RWPE2 (cell line): ENCODE measurements around the gene AP3B1.
"Not testable (repeated sequence)": the region's sequence is repeated elsewhere in the genome, so short reads cannot be mapped to it uniquely, and the experiment has no call there.

Experiments
- ATAC-seq: fragments of 200-7000 bp; cut with Tn5 transposase; 3 replicates; pipeline ENCODE4 v1.9.1; 2021; ENCODE audit warnings: low read depth
- DNase-seq: peaks from one replicate; pipeline ENCODE4 v3.0.0-alpha.2; 2020; ENCODE audit warnings: low spot score
- H3K27ac ChIP-seq: fragments of 450-650 bp; 2 replicates; pipeline ENCODE4 v1.5.1; 2017; ENCODE audit warnings: mild to moderate bottlenecking; ENCODE audit not compliant: poor library complexity, severe bottlenecking
- H3K27me3 ChIP-seq: fragments of 250-450 bp; sonication (Bioruptor Pico); 2 replicates; pipeline ENCODE4 v1.5.1; 2021; ENCODE audit warnings: mild to moderate bottlenecking, moderate library complexity; ENCODE audit not compliant: insufficient read depth, poor library complexity, severe bottlenecking
- H3K36me3 ChIP-seq: fragments of 250-450 bp; sonication (Bioruptor Pico); 2 replicates; pipeline ENCODE4 v1.5.1; 2020; ENCODE audit warnings: low read depth, mild to moderate bottlenecking, moderate library complexity
- H3K4me1 ChIP-seq: fragments of 250-450 bp; sonication (Bioruptor Pico); 2 replicates; pipeline ENCODE4 v1.5.1; 2021; ENCODE audit warnings: mild to moderate bottlenecking, moderate library complexity; ENCODE audit not compliant: insufficient read depth, poor library complexity, severe bottlenecking
- H3K4me3 ChIP-seq: fragments of 250-450 bp; sonication (Bioruptor Pico); 2 replicates; pipeline ENCODE4 v1.5.1; 2021; ENCODE audit warnings: mild to moderate bottlenecking, moderate library complexity; ENCODE audit not compliant: severe bottlenecking
- H3K9me3 ChIP-seq: fragments of 250-450 bp; sonication (Bioruptor Pico); 2 replicates; pipeline ENCODE4 v1.5.1; 2021; ENCODE audit warnings: mild to moderate bottlenecking, moderate library complexity; ENCODE audit not compliant: severe bottlenecking
- TF ChIP-seq, protein P1 (sequence below): fragments of 450-650 bp; IDR thresholded peaks from one replicate; pipeline ENCODE4 v1.5.1; 2017; ENCODE audit warnings: mild to moderate bottlenecking, moderate library complexity; ENCODE audit not compliant: poor library complexity, severe bottlenecking

Gene AP3B1

GRCh38 chr5:78060421-78060820, 234.1 kb downstream of the AP3B1 start:
- ATAC-seq (no peak), DNase-seq (no peak)
- TF ChIP-seq, protein P1, sequence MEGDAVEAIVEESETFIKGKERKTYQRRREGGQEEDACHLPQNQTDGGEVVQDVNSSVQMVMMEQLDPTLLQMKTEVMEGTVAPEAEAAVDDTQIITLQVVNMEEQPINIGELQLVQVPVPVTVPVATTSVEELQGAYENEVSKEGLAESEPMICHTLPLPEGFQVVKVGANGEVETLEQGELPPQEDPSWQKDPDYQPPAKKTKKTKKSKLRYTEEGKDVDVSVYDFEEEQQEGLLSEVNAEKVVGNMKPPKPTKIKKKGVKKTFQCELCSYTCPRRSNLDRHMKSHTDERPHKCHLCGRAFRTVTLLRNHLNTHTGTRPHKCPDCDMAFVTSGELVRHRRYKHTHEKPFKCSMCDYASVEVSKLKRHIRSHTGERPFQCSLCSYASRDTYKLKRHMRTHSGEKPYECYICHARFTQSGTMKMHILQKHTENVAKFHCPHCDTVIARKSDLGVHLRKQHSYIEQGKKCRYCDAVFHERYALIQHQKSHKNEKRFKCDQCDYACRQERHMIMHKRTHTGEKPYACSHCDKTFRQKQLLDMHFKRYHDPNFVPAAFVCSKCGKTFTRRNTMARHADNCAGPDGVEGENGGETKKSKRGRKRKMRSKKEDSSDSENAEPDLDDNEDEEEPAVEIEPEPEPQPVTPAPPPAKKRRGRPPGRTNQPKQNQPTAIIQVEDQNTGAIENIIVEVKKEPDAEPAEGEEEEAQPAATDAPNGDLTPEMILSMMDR: no peak

GRCh38 chr5:78058625-78059024, 235.9 kb downstream of the AP3B1 start:
- no peaks in the 10 kb centered on the region for H3K4me1 ChIP-seq
- no peak for ATAC-seq
- no peak overlapping the region for H3K4me3 ChIP-seq
- TF ChIP-seq, protein P1: no peak
- no peaks in the 10 kb centered on the region for H3K27me3 ChIP-seq
- H3K36me3 ChIP-seq: 0 out of 2 replicates have a peak, but pooled peaks cover 3% of the 10 kb centered on the region
- no peak for DNase-seq
- H3K9me3 ChIP-seq: no peaks in the 10 kb centered on the region
- H3K27ac ChIP-seq: no peak overlapping the region

More at GRCh38 chr5:78060421-78060820, 234.1 kb downstream of the AP3B1 start:
- H3K9me3 ChIP-seq: no peaks in the 10 kb centered on the region
- H3K4me3 ChIP-seq: no peak overlapping the region
- no peak overlapping the region for H3K27ac ChIP-seq
- no peaks in the 10 kb centered on the region for H3K4me1 ChIP-seq
- no peaks in the 10 kb centered on the region for H3K27me3 ChIP-seq
- H3K36me3 ChIP-seq: 0 out of 2 replicates have a peak, but pooled peaks cover 4% of the 10 kb centered on the region

DNA sequence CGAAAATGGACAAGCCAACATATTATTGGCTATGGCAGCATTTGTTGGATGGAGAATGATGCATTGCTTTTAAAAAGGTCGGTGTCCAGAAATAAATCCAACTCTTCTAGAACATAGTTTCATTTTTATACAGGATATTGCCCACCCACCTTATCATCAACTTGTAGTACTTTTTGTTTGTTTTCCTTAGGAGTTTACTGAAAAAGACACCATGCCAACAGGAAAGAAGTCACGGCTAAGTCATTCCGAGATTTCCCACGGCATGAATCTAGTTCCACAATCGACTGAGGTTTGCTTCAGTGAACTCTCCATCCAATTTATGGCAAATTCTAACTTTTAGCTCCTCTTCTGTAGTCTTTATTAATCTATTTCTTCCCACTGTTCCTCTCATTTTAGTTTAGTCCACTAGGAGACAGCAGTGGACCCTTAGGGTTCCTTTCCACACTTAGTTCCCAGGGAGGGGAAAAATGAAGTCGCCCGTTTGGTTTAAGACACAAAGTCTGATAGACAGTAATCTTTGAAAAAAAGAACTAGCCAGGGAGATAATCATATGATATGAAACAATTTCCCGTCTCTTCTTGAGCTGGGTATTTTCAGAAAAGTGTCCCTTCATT, 237.5 kb downstream of the AP3B1 start:
- TF ChIP-seq, protein P1: no peak
- no peaks in the 10 kb centered on the region for H3K4me1 ChIP-seq
- no peaks in the 10 kb centered on the region for H3K9me3 ChIP-seq
- H3K27me3 ChIP-seq: no peaks in the 10 kb centered on the region
- no peak for DNase-seq
- no peak overlapping the region for H3K27ac ChIP-seq
- H3K36me3 ChIP-seq: no peaks in the 10 kb centered on the region
- no peak for ATAC-seq
- no peak overlapping the region for H3K4me3 ChIP-seq

DNA sequence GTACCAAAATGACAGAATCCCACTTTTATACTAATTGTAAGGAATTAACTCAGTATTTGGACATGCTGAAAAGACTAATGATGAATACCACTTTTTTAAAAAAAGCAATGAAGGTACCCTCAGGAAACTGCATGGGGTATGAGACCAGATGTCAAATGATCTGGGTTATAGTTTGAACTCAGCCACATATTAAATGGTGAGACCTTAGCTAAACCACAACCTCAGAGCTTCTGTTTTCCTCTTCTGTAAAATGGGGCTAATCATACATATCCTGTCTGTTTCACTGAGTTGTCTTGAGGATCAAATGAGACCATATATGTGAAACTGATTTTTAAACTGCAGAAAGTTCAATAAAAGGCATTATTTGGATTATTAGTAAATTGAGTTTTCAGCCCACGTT, 238.4 kb downstream of the AP3B1 start:
- Histone ChIP-seq H3K27me3 (no peaks in the 10 kb centered on the region), H3K4me1 (peaks cover 5% of the 10 kb centered on the region), H3K9me3 (no peaks in the 10 kb centered on the region), H3K4me3 (no peak overlapping the region), H3K36me3 (no peaks in the 10 kb centered on the region), H3K27ac (no peak overlapping the region)
- ATAC-seq (no peak), DNase-seq (no peak)
- TF ChIP-seq, protein P1: no peak

DNA sequence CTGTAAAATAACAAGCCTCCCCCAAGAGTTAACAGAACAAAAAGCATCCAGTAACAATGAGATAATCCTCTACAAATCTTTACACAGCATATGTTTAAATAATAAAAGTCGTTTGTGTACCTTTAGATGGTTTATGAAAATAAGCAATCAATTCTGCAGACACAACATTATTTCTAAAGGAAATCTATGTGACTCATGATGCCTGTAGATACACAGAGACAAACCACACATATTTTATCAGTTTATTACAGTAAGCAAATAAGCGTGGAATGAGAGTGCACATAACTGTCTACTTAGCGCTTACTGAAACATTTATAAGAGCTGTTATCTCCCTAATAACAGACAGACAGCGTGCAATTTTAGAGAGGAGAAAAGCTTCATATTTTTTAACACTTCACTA, 243.6 kb downstream of the AP3B1 start:
- Histone ChIP-seq H3K36me3 (no peaks in the 10 kb centered on the region), H3K4me1 (peaks cover 5% of the 10 kb centered on the region), H3K27ac (no peak overlapping the region), H3K4me3 (no peak overlapping the region), H3K9me3 (no peaks in the 10 kb centered on the region), H3K27me3 (no peaks in the 10 kb centered on the region)
- ATAC-seq (no peak), DNase-seq (no peak)
- TF ChIP-seq, protein P1: no peak

DNA sequence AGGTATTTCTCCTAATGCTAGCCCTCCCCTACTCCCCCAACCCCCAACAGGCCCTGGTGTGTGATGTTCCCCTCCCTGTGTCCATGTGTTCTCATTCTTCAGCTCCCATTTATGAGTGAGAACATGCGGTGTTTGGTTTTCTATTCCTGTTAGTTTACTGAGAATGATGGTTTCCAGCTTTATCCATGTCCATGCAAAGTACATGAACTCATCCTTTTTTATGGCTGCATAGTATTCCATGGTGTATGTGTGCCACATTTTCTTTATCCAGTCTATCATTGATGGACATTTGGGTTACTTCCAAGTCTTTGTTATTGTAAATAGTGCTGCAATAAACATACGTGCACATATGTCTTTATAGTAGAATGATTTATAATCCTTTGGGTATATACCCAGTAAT, 247.7 kb downstream of the AP3B1 start:
- not testable (repeated sequence) for H3K27me3 ChIP-seq, H3K4me3 ChIP-seq, ATAC-seq, DNase-seq, H3K27ac ChIP-seq, H3K36me3 ChIP-seq, H3K4me1 ChIP-seq, H3K9me3 ChIP-seq
